Karpas-422 (cell line): ENCODE measurements around the gene CCDC93. TPM values are rescaled to one million over a fixed set of nuclear protein-coding genes. Genes with fewer than 3 reads are reported as not detected.

ENCODE experiments used
- DNase-seq: peaks from one replicate; pipeline ENCODE4 v3.0.0-alpha.2; 2015
- H2AFZ ChIP-seq: fragments of 200-600 bp; sonication (generic); 2 replicates; pipeline ENCODE4 v1.6.1; 2014; ENCODE audit warnings: antibody characterized with exemption, low read length, mixed read lengths
- H3K27ac ChIP-seq: fragments of 200-600 bp; sonication (generic); 2 replicates; pipeline ENCODE4 v1.5.1; 2014; ENCODE audit warnings: mild to moderate bottlenecking, low read length, moderate library complexity
- H3K27me3 ChIP-seq: fragments of 200-600 bp; sonication (generic); 2 replicates; pipeline ENCODE4 v1.6.1; 2014; ENCODE audit warnings: low read length, mixed read lengths
- H3K36me3 ChIP-seq: fragments of 200-600 bp; sonication (generic); 2 replicates; pipeline ENCODE4 v1.6.1; 2014; ENCODE audit warnings: low read length, mixed read lengths; ENCODE audit not compliant: insufficient read depth
- H3K4me1 ChIP-seq: fragments of 200-600 bp; sonication (generic); 2 replicates; pipeline ENCODE4 v1.6.1; 2014; ENCODE audit warnings: mild to moderate bottlenecking, low read length, mixed read lengths
- H3K4me2 ChIP-seq: fragments of 200-600 bp; sonication (generic); 2 replicates; pipeline ENCODE4 v1.6.1; 2014; ENCODE audit warnings: low read length, low read depth, mild to moderate bottlenecking; ENCODE audit not compliant: poor library complexity, severe bottlenecking
- H3K4me3 ChIP-seq: fragments of 200-600 bp; sonication (generic); 2 replicates; pipeline ENCODE4 v1.5.1; 2014; ENCODE audit warnings: mild to moderate bottlenecking, antibody characterized with exemption, low read length, mixed read lengths
- H3K79me2 ChIP-seq: fragments of 200-600 bp; sonication (generic); 2 replicates; pipeline ENCODE4 v1.6.1; 2014; ENCODE audit warnings: mild to moderate bottlenecking, low read length, mixed read lengths
- H3K9ac ChIP-seq: fragments of 200-600 bp; sonication (generic); 2 replicates; pipeline ENCODE4 v1.6.0; 2014; ENCODE audit warnings: low read length
- H3K9me2 ChIP-seq: fragments of 200-600 bp; sonication (generic), shearing (Covaris generic); replicated peaks from 2 replicates; pipeline ENCODE4 v1.6.0; 2014; ENCODE audit warnings: mild to moderate bottlenecking, low read length, moderate library complexity; ENCODE audit not compliant: insufficient read depth
- H3K9me3 ChIP-seq: fragments of 300-700, 200-600 bp; sonication (generic); 2 replicates; pipeline ENCODE4 v1.6.1; 2014; ENCODE audit warnings: low read length, mixed read lengths
- H4K20me1 ChIP-seq: fragments of 200-600 bp; sonication (generic); 2 replicates; pipeline ENCODE4 v1.6.1; 2014; ENCODE audit warnings: mild to moderate bottlenecking, antibody characterized with exemption, low read length, low read depth; ENCODE audit not compliant: insufficient read depth
- total RNA-seq: library from RNA; depleted of rRNA; stranded (reverse); fragments of >200 nt; shearing (Covaris generic); gene quantifications from 2 replicates; pipeline ENCODE4 v1.2.3, GENCODE V29; 2014; ENCODE audit warnings: low replicate concordance

CCDC93 gene
- total RNA-seq, 1 experiment from 2014 or later: 24.6 TPM

DNA sequence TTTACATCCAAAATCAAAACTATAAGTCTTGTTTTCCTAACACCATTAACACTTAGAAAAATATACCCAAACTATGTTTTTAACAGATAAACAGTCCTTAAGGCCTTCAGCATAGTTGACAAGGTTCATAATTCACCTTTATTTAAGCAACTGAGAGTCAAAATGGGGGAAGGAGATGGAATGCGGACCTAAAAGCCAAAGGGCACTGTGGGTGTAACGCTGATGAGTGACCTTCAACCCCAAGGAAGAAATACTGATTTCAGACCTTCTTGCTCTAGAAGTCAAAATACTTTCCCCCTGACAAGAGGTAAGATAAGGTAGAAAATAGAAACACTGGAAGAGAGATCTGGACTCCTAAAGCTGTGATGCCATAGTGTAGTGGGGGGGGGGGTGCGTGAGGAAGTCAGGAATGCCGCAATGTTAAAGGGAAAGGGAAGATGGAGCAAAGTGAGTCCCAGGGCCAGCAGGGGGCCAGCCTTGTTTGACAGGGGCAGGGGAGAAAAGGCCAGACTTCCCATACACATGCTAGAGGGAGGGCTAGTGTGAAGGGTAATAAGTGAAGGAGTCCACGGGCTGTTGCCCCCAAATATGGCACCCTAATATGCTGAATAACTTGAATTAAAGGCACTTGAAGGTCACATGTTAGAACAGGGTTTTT, 31.4 kb downstream of the CCDC93 start:
- DNase-seq: no peak
- H3K27me3 ChIP-seq: no peaks in the 10 kb centered on the region
- H3K9ac ChIP-seq: no peak overlapping the region

DNA sequence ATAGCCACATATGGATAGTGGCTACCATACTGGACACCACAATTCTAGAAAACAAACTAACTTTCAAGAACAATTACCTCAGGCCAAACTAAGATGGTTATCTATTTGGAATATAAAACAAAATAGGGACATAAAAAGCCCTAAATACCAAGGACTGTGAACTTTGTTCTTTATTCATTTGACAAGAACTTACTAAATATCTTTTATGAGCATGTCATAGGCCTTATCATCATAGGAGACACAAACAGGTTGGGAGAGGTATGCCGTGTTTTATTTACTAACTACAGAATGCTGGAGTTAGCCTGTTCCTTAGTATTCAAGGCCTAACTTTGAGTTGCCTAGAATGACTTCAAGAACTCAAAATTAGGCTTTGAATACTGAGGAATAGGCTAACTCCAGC, 32.1 kb downstream of the CCDC93 start:
- H3K27me3 ChIP-seq: no peaks in the 10 kb centered on the region
- H3K4me3 ChIP-seq: no peak overlapping the region
- H3K79me2 ChIP-seq: peaks cover 12% of the 10 kb centered on the region
- no peaks in the 10 kb centered on the region for H3K9me3 ChIP-seq
- no peaks in the 10 kb centered on the region for H4K20me1 ChIP-seq
- H3K4me1 ChIP-seq: no peaks in the 10 kb centered on the region
- no peak overlapping the region for H2AFZ ChIP-seq
- H3K27ac ChIP-seq: no peak overlapping the region
- H3K4me2 ChIP-seq: no peak overlapping the region
- DNase-seq: no peak
- peaks cover 34% of the 10 kb centered on the region; the same call in 1 of the 2 replicates for H3K36me3 ChIP-seq
- no peak overlapping the region for H3K9ac ChIP-seq
- H3K9me2 ChIP-seq: no peaks in the 10 kb centered on the region

More for the DNA sequence above, 31.4 kb downstream of the CCDC93 start:
- H3K4me3 ChIP-seq: no peak overlapping the region
- H2AFZ ChIP-seq: no peak overlapping the region
- no peak overlapping the region for H3K4me2 ChIP-seq
- H3K36me3 ChIP-seq: peaks cover 32% of the 10 kb centered on the region; the same call in 1 of the 2 replicates
- H4K20me1 ChIP-seq: no peaks in the 10 kb centered on the region
- H3K9me3 ChIP-seq: no peaks in the 10 kb centered on the region
- H3K9me2 ChIP-seq: no peaks in the 10 kb centered on the region
- peaks cover 12% of the 10 kb centered on the region for H3K79me2 ChIP-seq
- no peaks in the 10 kb centered on the region for H3K4me1 ChIP-seq
- H3K27ac ChIP-seq: no peak overlapping the region

DNA sequence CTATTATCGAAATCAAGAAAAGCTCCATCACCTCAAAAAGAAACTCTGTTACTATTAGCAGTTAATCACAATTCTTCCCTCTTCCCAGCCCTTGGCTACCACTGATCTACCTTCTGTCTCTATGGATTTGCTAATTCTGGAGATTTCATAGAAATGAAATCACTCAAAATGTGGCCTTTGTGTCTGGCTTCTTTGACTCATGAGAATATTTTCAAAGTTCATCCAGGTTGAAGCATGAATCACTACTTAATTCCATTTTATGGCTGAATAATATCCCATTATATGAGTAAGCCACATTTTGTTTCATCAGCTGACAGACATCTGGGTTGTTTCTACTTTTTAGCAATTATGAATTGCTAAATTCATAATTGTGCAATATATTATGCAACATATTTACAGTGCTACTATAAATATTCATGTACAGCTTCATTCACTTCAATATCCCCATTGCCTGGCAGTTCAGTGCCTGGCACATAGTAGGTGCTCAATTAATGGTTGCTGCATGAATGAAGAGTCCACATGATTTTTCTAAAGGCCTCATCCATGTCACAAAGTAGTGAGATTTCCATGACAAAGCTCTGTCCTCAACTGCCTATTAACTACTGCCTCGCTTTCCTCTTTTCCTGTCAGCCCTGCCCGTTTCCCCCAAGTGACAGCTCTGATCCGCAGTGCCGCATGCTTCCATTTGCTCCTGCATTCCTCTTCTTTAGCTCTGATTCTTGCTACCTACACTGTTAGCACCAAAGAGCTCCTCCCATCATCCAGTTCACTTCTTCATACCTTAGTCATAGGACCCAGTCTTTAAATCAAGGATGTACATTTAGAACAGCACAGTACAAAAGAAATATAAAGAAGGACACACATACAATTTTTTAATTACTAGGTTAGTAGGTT, 32.8 kb downstream of the CCDC93 start:
- Histone ChIP-seq H3K79me2 (peaks cover 12% of the 10 kb centered on the region), H3K36me3 (peaks cover 35% of the 10 kb centered on the region; the same call in 1 of the 2 replicates), H3K4me3 (no peak overlapping the region), H2AFZ (no peak overlapping the region), H3K4me2 (no peak overlapping the region), H4K20me1 (no peaks in the 10 kb centered on the region), H3K9me2 (no peaks in the 10 kb centered on the region), H3K9me3 (no peaks in the 10 kb centered on the region), H3K4me1 (no peaks in the 10 kb centered on the region), H3K27me3 (no peaks in the 10 kb centered on the region), H3K27ac (no peak overlapping the region), H3K9ac (no peak overlapping the region)
- no peak for DNase-seq

DNA sequence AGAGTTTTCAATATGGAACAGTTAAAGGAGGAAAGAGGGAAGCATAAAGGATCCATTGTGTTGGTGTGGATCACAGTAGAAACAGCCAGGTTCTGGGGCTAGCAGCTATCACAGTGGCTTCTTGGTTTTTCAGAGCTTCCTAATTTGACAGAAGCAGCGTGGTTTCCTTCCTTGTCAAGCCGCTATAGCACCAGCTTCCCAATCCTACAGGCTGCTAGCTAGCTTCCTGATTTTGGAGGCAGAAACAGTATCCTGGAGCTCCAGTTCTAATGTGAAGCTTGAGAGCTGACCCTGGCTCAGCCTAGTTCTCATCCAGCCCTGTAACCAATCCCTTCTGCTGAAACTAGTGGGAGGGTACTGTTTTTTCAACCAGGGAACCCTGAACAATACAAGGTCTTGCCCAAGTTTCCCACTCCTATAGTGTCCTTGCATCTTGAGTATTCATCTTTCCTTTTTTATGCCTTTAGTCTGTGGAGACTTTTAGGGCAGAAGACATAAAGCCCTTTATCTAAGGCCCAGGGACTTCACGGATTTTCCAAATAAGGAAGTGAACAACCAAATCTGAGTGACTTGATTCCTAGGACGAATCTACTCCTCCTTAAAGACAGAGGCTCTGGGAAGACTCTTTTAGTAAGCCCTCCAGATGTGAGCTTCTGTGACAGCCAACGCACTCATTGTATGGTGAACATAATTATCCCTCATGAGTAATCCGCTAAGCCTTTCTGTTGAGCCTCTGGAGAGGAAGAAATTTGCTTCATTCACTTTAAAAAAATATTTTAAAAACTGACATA, 33.8 kb downstream of the CCDC93 start:
- Histone ChIP-seq H4K20me1 (no peaks in the 10 kb centered on the region), H3K4me2 (no peak overlapping the region), H3K9me2 (no peaks in the 10 kb centered on the region), H3K4me3 (no peak overlapping the region), H3K9ac (no peak overlapping the region), H3K4me1 (no peaks in the 10 kb centered on the region), H3K9me3 (no peaks in the 10 kb centered on the region), H3K36me3 (peaks cover 38% of the 10 kb centered on the region; the same call in 1 of the 2 replicates), H3K79me2 (peaks cover 12% of the 10 kb centered on the region), H3K27me3 (no peaks in the 10 kb centered on the region), H3K27ac (no peak overlapping the region), H2AFZ (no peak overlapping the region)
- no peak for DNase-seq

DNA sequence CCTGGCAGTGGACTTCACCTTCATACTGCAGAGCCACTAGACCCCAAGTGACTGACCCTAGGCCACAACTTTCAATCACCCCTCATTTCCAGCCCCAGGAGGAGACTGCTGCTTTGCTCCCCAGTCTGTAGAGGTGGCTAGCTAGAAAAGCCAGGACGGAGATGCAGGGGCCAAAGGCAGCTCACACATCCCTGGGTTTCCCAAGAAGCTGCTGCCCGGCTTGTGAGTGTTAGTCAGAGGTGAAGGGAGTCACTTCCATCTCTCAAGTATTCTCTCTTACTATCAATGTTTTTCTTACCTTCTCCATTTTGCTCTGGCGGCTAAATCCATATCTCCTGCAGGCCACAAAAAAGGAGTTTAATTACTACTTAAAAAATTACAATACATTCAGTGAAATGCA, 36.2 kb downstream of the CCDC93 start:
- no peak overlapping the region for H3K4me2 ChIP-seq
- H3K36me3 ChIP-seq: peaks cover 39% of the 10 kb centered on the region; the same call in 1 of the 2 replicates

DNA sequence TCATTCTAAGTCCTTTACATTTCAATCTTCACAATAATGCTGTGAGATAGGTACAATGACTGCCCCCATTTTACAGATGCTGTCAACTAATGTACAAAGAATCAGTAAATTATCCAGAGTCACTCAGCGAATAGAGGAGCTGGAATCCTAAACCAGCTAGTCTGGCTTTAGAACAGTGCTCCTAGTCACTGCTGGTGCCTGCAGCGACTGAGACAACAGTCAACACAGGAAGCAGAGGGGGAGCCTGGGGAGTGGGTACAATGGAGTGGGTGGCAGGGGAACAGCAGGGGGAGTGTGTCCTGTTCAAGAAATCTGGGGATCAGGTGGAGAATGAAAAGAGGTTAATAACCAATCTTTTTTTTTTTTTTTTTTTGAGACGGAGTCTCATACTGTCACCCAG, 37.3 kb downstream of the CCDC93 start:
- Histone ChIP-seq H3K4me3 (no peak overlapping the region), H3K79me2 (peaks cover 6% of the 10 kb centered on the region; the same call in 1 of the 2 replicates), H3K27me3 (no peaks in the 10 kb centered on the region), H3K9me2 (no peaks in the 10 kb centered on the region), H3K36me3 (peaks cover 37% of the 10 kb centered on the region; the same call in 1 of the 2 replicates), H3K4me2 (no peak overlapping the region), H4K20me1 (no peaks in the 10 kb centered on the region), H2AFZ (no peak overlapping the region), H3K9me3 (no peaks in the 10 kb centered on the region), H3K4me1 (no peaks in the 10 kb centered on the region), H3K9ac (no peak overlapping the region), H3K27ac (no peak overlapping the region)
- no peak for DNase-seq

More for the DNA sequence above, 36.2 kb downstream of the CCDC93 start:
- no peak for DNase-seq
- no peaks in the 10 kb centered on the region for H3K27me3 ChIP-seq
- no peak overlapping the region for H2AFZ ChIP-seq
- H3K4me3 ChIP-seq: no peak overlapping the region
- no peaks in the 10 kb centered on the region for H4K20me1 ChIP-seq
- H3K9me2 ChIP-seq: no peaks in the 10 kb centered on the region
- H3K4me1 ChIP-seq: no peaks in the 10 kb centered on the region
- H3K9ac ChIP-seq: no peak overlapping the region
- no peak overlapping the region for H3K27ac ChIP-seq
- H3K9me3 ChIP-seq: no peaks in the 10 kb centered on the region
- peaks cover 6% of the 10 kb centered on the region; the same call in 1 of the 2 replicates for H3K79me2 ChIP-seq

DNA sequence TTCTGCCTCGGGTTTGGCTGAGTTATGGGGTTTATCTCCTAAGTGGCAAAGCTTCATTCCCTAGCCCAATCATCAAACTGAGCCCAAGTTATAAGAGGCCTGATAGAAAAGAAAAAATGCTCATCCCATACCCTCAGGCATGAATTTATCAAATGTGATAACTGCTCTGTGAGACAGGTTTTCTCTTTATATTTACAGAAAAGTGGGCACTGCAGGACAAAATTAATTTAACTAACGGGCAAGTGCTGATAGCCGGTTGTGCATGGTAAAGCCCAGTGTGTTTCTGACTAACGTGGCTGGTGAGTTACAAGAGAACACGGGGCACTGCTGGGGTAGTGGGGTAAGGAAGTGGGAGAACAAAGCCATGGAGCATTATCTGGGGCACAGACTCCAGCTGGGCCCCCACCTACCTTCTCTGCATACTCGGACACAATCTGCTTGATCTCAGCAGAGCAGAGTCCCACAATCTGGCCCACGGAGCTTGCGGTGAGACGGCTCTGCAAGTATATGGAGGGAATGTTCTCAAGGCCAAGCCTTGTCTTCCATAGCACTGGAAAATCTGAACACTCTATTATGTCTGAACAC, 40.3 kb downstream of the CCDC93 start:
- H3K27ac ChIP-seq: no peak overlapping the region
- H3K4me2 ChIP-seq: no peak overlapping the region
- no peaks in the 10 kb centered on the region for H4K20me1 ChIP-seq
- no peaks in the 10 kb centered on the region for H3K4me1 ChIP-seq
- H3K9ac ChIP-seq: no peak overlapping the region
- no peaks in the 10 kb centered on the region for H3K27me3 ChIP-seq
- H3K4me3 ChIP-seq: no peak overlapping the region
- no peak overlapping the region for H2AFZ ChIP-seq
- peaks cover 10% of the 10 kb centered on the region for H3K79me2 ChIP-seq
- H3K36me3 ChIP-seq: peaks cover 51% of the 10 kb centered on the region; the same call in 1 of the 2 replicates
- no peaks in the 10 kb centered on the region for H3K9me2 ChIP-seq
- no peak for DNase-seq
- no peaks in the 10 kb centered on the region for H3K9me3 ChIP-seq
